CD14-positive monocyte (primary cell): ENCODE measurements around the gene APOE. TPM values are rescaled to one million over a fixed set of nuclear protein-coding genes. Genes with fewer than 3 reads are reported as not detected.

Experiments
- DNase-seq, 3 donors: peaks; one replicate each; pipeline ENCODE4 v3.0.0-alpha.2; 2011 to 2022
- H2AFZ ChIP-seq: 2 replicates; pipeline ENCODE4 v1.6.0; 2012; ENCODE audit warnings: mild to moderate bottlenecking, low read depth, low read length, inconsistent platforms; ENCODE audit not compliant: insufficient read depth, poor library complexity, severe bottlenecking
- H3K27ac ChIP-seq, 2 donors: 1 replicate in 1 of 2; 2 replicates in 1 of 2; pipeline ENCODE4 v1.5.1; 2012 to 2013; ENCODE audit warnings: low read length in 2 of 2, control low read depth in 1 of 2, inconsistent platforms in 1 of 2, low read depth in 1 of 2, mild to moderate bottlenecking in 1 of 2
- H3K27me3 ChIP-seq, 2 donors: one replicate each; pipeline versions ENCODE4 v1.6.0 to v1.6.1; 2011 to 2013; ENCODE audit warnings: low read length in 2 of 2; ENCODE audit not compliant: control insufficient read depth in 2 of 2, insufficient read depth in 2 of 2
- H3K36me3 ChIP-seq, 2 donors: replicated peaks in 1 of 2; 1 replicate in 1 of 2; 2 replicates in 1 of 2; pipeline versions ENCODE4 v1.5.1 to v1.6.1; 2012 to 2013; ENCODE audit warnings: low read length in 2 of 2, control low read depth in 1 of 2, inconsistent platforms in 1 of 2, mild to moderate bottlenecking in 1 of 2; ENCODE audit not compliant: insufficient read depth in 2 of 2, control insufficient read depth in 1 of 2
- H3K4me1 ChIP-seq, 2 donors: 1 replicate in 1 of 2; 2 replicates in 1 of 2; pipeline versions ENCODE4 v1.5.1 to v1.6.1; 2012 to 2013; ENCODE audit warnings: low read length in 2 of 2, control low read depth in 1 of 2, inconsistent platforms in 1 of 2, mild to moderate bottlenecking in 1 of 2, moderate library complexity in 1 of 2; ENCODE audit not compliant: insufficient read depth in 2 of 2, control insufficient read depth in 1 of 2
- H3K4me2 ChIP-seq: replicated peaks from 2 replicates; pipeline ENCODE3; 2012; ENCODE audit warnings: low read length, moderate library complexity, mild to moderate bottlenecking; ENCODE audit not compliant: poor library complexity, severe bottlenecking; ENCODE audit errors: extremely low read depth
- H3K4me3 ChIP-seq, 3 experiments: fragments of 200-600 bp in 1 of 3; sonication (generic) in 1 of 3; replicated peaks in 1 of 3; 1 replicate in 2 of 3; 2 replicates in 1 of 3; pipeline ENCODE4 v1.5.1; 2011 to 2013; ENCODE audit warnings: low read length in 3 of 3, mild to moderate bottlenecking in 3 of 3, control low read depth in 2 of 3, low read depth in 2 of 3, inconsistent platforms in 1 of 3, moderate library complexity in 1 of 3
- H3K79me2 ChIP-seq: 2 replicates; pipeline ENCODE4 v1.6.0; 2012; ENCODE audit warnings: mild to moderate bottlenecking, control low read depth, inconsistent platforms, low read length, moderate library complexity; ENCODE audit not compliant: insufficient read depth
- H3K9ac ChIP-seq: 2 replicates; pipeline ENCODE4 v1.6.0; 2017; ENCODE audit warnings: low read length, mild to moderate bottlenecking; ENCODE audit not compliant: insufficient read depth, poor library complexity, severe bottlenecking
- H3K9me3 ChIP-seq, 2 donors: replicated peaks in 1 of 2; 1 replicate in 1 of 2; 2 replicates in 1 of 2; pipeline versions ENCODE4 v1.5.1 to v1.6.1; 2012 to 2013; ENCODE audit warnings: low read length in 2 of 2, control low read depth in 1 of 2; ENCODE audit not compliant: control insufficient read depth in 1 of 2, insufficient read depth in 1 of 2
- H4K20me1 ChIP-seq: 2 replicates; pipeline ENCODE4 v1.6.0; 2012; ENCODE audit warnings: mild to moderate bottlenecking, low read length, control low read depth, moderate library complexity; ENCODE audit not compliant: insufficient read depth
- H3K27ac Mint-ChIP-seq, 7 donors: one replicate each; pipeline ENCODE4 v1.8.0; 2020; ENCODE audit warnings: mild to moderate bottlenecking in 7 of 7, mixed read lengths in 7 of 7, moderate library complexity in 6 of 7, inconsistent platforms in 2 of 7
- H3K27me3 Mint-ChIP-seq, 3 donors: one replicate each; pipeline ENCODE4 v1.8.0; 2021 to 2022; ENCODE audit warnings: low read depth in 3 of 3, mild to moderate bottlenecking in 3 of 3, mixed read lengths in 3 of 3, moderate library complexity in 3 of 3, inconsistent platforms in 1 of 3
- H3K36me3 Mint-ChIP-seq, 2 donors: one replicate each; pipeline ENCODE4 v1.8.0; 2020; ENCODE audit warnings: mixed read lengths in 2 of 2, inconsistent platforms in 1 of 2, mild to moderate bottlenecking in 1 of 2
- H3K4me1 Mint-ChIP-seq: one replicate; pipeline ENCODE4 v1.8.0; 2020; ENCODE audit warnings: mild to moderate bottlenecking, mixed read lengths
- H3K4me3 Mint-ChIP-seq, 2 donors: one replicate each; pipeline ENCODE4 v1.8.0; 2020; ENCODE audit warnings: mild to moderate bottlenecking in 2 of 2, mixed read lengths in 2 of 2, moderate library complexity in 1 of 2
- H3K9me3 Mint-ChIP-seq, 7 donors: one replicate each; pipeline ENCODE4 v1.8.0; 2020 to 2022; ENCODE audit warnings: mixed read lengths in 7 of 7, mild to moderate bottlenecking in 6 of 7, moderate library complexity in 6 of 7, inconsistent platforms in 2 of 7
- CTCF ChIP-seq: fragments of 200-600 bp; IDR thresholded peaks from one replicate; pipeline ENCODE4 v1.8.0; 2022; ENCODE audit warnings: antibody characterized with exemption, mild to moderate bottlenecking
- WGBS: methylation state at CpG from one replicate; pipeline ENCODE4 v1.1.5; 2013; ENCODE audit warnings: missing lambda C conversion rate; ENCODE audit not compliant: insufficient coverage; 5-methylcytosine and 5-hydroxymethylcytosine counted together
- intact Hi-C, 2 donors: fragments of 100-400 bp; cut with micrococcal nuclease; formaldehyde crosslinking; loops; one replicate each; pipeline versions ENCODE4 v1.15.0 to v1.15.1; 2023
- polyA plus RNA-seq, 3 donors: library from polyadenylated mRNA; depleted of rRNA in 1 of 3; unstranded in 2 of 3; stranded (reverse) in 1 of 3; fragments of 300-500 nt in 2 of 3; fragments of >200 nt in 1 of 3; fragmentation: Illumina TruSeq in 2 of 3; gene quantifications; 1 replicate in 2 of 3; 2 replicates in 1 of 3; pipeline ENCODE4 v1.2.3, GENCODE V29; 2012 to 2021

Gene APOE
- polyA plus RNA-seq, 3 donors = 0.30 to 1.0 TPM; not detected in 1

DNA sequence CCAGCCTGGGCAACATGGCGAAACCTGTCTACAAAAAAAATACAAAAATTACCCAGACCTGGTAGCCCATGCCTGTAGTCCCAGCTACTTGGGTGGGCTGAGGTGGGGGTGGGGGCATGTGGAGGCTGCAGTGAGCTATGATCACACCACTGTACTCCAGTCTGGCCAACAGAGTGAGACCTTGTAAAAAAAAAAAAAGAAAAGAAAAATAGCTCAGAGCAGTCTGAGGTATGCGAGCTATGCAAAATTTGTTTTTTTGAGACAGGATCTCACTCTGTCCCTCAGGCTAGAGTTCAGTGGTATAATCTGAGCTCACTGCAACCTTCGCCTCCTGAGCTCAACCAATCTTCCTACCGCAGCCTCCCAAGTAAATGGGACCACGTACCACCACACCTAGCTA is 21.7 kb upstream of the APOE start:
- Histone ChIP-seq H3K27me3 (no peaks in the 10 kb centered on the region), H3K9ac (no peak overlapping the region), H3K79me2 (no peaks in the 10 kb centered on the region), H4K20me1 (no peaks in the 10 kb centered on the region), H3K4me3 (no peak overlapping the region), H3K4me1 (no peaks in the 10 kb centered on the region), H3K9me3 (no peaks in the 10 kb centered on the region), H3K4me2 (no peak overlapping the region), H2AFZ (no peak overlapping the region), H3K36me3 (peaks cover 0 to under 1% of the 10 kb centered on the region in 2 donors), H3K27ac (no peak overlapping the region)
- no peak for TF ChIP-seq CTCF
- Mint-ChIP-seq H3K4me1 (no peaks in the 10 kb centered on the region), H3K27me3 (peaks cover 0 to 2% (median 1%) of the 10 kb centered on the region in 3 donors), H3K36me3 (peaks cover 0 to 32% of the 10 kb centered on the region in 2 donors), H3K9me3 (no peaks in the 10 kb centered on the region), H3K27ac (peak overlapping the region in 1 of 7 donors; percentile 32), H3K4me3 (no peak overlapping the region)
- WGBS = no CpG with 5 or more reads among the region's 5 CpGs
- intact Hi-C loops = no loop called here
- DNase-seq = no peak

GRCh38 chr19:44884566-44884965 is 21.0 kb upstream of the APOE start:
- Mint-ChIP-seq H3K27ac (no peak overlapping the region), H3K9me3 (no peaks in the 10 kb centered on the region), H3K27me3 (peaks cover 0 to 2% (median 1%) of the 10 kb centered on the region in 3 donors), H3K36me3 (peaks cover 0 to 29% of the 10 kb centered on the region in 2 donors), H3K4me3 (no peak overlapping the region), H3K4me1 (peaks cover under 1% of the 10 kb centered on the region)
- Histone ChIP-seq H3K4me3 (no peak overlapping the region), H3K4me1 (peaks cover under 1 to 2% of the 10 kb centered on the region in 2 donors), H3K79me2 (no peaks in the 10 kb centered on the region), H3K27me3 (no peaks in the 10 kb centered on the region), H3K9me3 (no peaks in the 10 kb centered on the region), H3K27ac (no peak overlapping the region), H3K4me2 (no peak overlapping the region), H4K20me1 (no peaks in the 10 kb centered on the region), H3K36me3 (no peaks in the 10 kb centered on the region), H2AFZ (no peak overlapping the region), H3K9ac (no peak overlapping the region)
- TF ChIP-seq CTCF = no peak
- WGBS = 100% methylated on average over 2 of the region's 4 CpGs
- no peak for DNase-seq
- intact Hi-C loops = no loop called here
